Tibial nerve (tissue), 4 donors: ENCODE results near the gene PRPH2.

Source experiments
- CTCF ChIP-seq, 5 experiments: fragments of 200-600 bp in 3 of 5; fragments of 450-650 bp in 2 of 5; sonication (generic) in 3 of 5; IDR thresholded peaks; one replicate each; pipeline ENCODE4 v1.5.1; 2016 to 2019; ENCODE audit warnings: antibody characterized with exemption in 5 of 5, mild to moderate bottlenecking in 3 of 5, moderate library complexity in 2 of 5
- EP300 ChIP-seq, 2 donors: sonication (generic); formaldehyde crosslinking; IDR thresholded peaks; one replicate each; pipeline ENCODE4 v1.6.1; 2017; ENCODE audit warnings: antibody characterized with exemption in 2 of 2, mild to moderate bottlenecking in 1 of 2
- POLR2A ChIP-seq, 2 donors: fragments of 450-650 bp; IDR thresholded peaks; one replicate each; pipeline ENCODE4 v1.6.1; 2017; ENCODE audit warnings: antibody characterized with exemption in 2 of 2, mild to moderate bottlenecking in 2 of 2, moderate library complexity in 2 of 2

DNA sequence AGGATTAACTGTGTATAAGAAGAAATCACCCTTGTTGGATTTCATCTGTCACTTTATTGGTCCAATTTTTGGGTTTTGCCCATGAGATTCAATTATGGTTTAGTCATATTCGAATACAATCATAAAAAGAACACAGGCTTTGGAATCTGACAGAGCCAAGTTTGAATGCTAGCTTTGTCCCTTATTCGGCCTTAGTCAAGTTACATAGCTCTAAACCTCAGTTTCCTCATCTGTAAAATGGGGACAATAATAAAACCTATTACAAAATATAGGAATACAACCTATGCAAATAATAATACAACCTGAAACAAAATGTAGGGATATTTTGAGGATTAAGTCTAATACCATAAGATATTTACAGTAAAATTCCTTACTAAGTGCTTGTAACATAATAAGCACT lies 57.7 kb downstream of the PRPH2 start:
- TF ChIP-seq CTCF (IDR thresholded peaks at IDR 0.05) (no peak), POLR2A (IDR thresholded peaks at IDR 0.05) (no peak), EP300 (IDR thresholded peaks at IDR 0.05) (no peak)
